ENCODE measurements around the gene SPPL2B. TPM values are rescaled to one million over a fixed set of nuclear protein-coding genes. Genes with fewer than 3 reads are reported as not detected.

Gene SPPL2B
- total and polyA plus RNA-seq, 7 donors = 11.4 to 38.0 (median 22.1) TPM

DNA sequence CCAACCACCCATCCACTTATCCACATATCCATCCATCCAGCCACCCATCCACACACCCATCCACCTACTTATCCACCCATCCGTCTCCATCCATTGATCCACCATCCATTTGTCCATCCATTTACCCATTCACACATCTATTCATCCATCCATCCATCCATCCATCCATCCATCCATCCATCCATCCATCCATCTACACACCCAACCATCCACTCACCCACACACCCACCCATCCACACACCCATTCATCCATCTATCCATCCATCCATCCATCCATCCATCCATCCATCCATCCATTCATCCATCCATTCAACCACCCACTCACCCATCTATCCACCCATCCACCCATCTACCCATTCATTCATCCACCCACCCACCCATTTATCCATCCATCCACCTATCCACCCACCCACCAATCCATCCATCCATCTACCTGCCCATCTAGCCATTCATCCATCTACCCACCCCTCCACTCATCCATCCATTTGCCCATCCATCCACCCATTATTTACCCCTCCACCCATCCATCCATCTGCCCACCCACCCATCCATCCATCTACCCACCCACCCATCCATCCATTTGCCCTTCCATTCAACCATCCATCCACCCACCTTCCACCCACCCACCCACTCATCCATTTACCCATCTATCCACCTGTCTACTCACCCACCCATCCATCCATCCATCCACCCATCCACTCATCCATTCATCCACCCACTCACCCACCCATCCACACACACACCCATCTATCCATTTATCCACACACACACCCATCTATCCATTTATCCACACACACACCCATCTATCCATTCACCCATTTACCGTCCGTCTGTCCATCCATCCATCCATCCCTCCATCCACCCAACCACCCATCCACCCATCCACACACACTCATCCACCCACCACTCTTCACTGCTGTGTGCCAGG, 29.1 kb downstream of the SPPL2B start:
- TF ChIP-seq, protein P1, sequence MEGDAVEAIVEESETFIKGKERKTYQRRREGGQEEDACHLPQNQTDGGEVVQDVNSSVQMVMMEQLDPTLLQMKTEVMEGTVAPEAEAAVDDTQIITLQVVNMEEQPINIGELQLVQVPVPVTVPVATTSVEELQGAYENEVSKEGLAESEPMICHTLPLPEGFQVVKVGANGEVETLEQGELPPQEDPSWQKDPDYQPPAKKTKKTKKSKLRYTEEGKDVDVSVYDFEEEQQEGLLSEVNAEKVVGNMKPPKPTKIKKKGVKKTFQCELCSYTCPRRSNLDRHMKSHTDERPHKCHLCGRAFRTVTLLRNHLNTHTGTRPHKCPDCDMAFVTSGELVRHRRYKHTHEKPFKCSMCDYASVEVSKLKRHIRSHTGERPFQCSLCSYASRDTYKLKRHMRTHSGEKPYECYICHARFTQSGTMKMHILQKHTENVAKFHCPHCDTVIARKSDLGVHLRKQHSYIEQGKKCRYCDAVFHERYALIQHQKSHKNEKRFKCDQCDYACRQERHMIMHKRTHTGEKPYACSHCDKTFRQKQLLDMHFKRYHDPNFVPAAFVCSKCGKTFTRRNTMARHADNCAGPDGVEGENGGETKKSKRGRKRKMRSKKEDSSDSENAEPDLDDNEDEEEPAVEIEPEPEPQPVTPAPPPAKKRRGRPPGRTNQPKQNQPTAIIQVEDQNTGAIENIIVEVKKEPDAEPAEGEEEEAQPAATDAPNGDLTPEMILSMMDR (IDR thresholded peaks at IDR 0.05) = no peak
- peaks cover 9% of the 10 kb centered on the region for H3K4me1 ChIP-seq
- H3K4me3 ChIP-seq = no peak overlapping the region
- no peak for DNase-seq
- intact Hi-C loops (cut with DNase I) = no loop called here
- peaks cover 0 to 24% of the 10 kb centered on the region in 2 donors for H3K36me3 ChIP-seq (ENCODE audit: insufficient read depth in 1 of 2, low read depth in 1 of 2)
- no peaks in the 10 kb centered on the region for H3K9me3 ChIP-seq
- WGBS, 3 donors = 89 to 97% (median 91%) methylated on average over 3 of the region's 3 CpGs
- ATAC-seq = no peak
- peaks cover 0 to 21% (median 6%) of the 10 kb centered on the region in 3 donors for H3K27me3 ChIP-seq (ENCODE audit: insufficient read depth in 3 of 3, low read length in 2 of 3)
- no peak overlapping the region for H3K27ac ChIP-seq

DNA sequence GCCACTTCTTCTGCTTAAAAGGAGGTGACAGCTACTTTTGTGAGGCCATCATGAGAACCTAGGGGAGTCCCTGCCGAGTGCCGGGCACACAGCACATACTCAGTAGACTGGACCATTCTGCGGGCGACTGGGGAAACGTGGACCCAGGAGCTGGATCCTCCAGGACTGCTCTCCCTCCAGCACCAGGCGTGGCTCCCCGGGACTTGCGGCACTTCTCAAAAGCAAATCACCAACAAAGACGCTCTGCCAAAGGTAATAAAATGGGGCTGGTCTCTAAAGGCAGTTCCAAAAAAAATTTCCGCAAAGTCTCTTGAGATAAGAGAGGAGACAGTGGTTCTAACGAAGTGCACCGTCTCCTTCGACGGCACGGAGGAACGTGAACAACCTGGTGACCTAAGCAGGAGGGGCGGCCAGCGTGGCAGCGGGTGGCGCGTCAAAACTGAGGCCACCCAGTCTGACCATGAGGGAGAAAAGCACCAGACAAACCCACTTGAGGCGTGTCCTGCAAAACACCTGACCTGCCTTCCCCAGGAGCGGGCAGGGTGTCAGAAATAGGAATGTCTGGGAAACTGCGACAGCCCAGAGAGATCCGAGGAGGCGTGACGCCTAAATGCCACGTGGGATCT, 30.2 kb downstream of the SPPL2B start:
- ATAC-seq (no peak), DNase-seq (peak in 1 of 2 donors; percentile 24)
- H3K36me3 ChIP-seq (ENCODE audit: insufficient read depth in 1 of 2, low read depth in 1 of 2) = peaks cover 0 to 13% of the 10 kb centered on the region in 2 donors
- peaks cover 9% of the 10 kb centered on the region for H3K4me1 ChIP-seq
- intact Hi-C loops (cut with DNase I) = no loop called here
- no peak overlapping the region for H3K4me3 ChIP-seq
- no peaks in the 10 kb centered on the region for H3K9me3 ChIP-seq
- no peak overlapping the region for H3K27ac ChIP-seq
- 72 to 77% (median 72%) methylated on average over 28 of the region's 28 CpGs for WGBS, 3 donors
- H3K27me3 ChIP-seq (ENCODE audit: insufficient read depth in 3 of 3, low read length in 2 of 3) = peaks cover 0 to 28% (median 6%) of the 10 kb centered on the region in 3 donors
- TF ChIP-seq, protein P1 (IDR thresholded peaks at IDR 0.05) = no peak

DNA sequence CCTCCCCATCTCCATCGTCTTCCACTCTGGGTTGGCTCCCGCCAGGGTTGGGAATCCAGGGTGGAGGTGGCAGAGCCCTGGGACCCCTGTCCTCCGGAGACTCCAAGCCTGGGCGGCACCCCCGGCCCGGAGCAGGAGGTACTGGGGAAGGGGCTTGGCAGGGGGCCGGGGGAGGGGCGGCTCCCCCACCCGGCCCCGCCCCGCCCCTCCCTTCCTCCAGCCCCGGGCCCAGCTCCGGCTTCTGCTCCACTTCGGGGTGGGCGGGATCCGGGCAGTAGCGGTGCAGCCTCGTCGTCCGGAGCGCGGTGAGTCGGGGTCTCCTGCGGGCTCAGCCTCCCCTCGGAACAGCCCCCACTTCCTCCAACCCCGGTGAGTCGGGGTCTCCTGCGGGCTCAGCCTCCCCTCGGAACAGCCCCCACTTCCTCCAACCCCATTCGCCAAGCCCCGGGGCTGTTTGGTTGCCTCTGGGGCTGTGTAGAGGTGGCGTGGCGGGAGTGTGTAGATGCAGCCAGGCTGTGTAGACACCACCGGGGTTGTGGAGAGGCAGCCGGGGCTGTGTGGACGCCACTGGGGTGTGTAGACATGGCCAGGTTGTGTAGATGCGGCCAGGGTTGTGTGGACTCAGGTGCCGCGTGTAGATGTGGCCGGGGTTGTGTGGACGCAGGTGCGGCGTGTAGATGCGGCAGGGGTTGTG, 31.7 kb downstream of the SPPL2B start, which contains the start of gene TMPRSS9:
TSS of gene TMPRSS9 (plus strand) at position 274 of the 694 bp plus-strand sequence. CDS start 29,521 bp downstream, outside the sequence.
- TF ChIP-seq, protein P1 (IDR thresholded peaks at IDR 0.05) = no peak
- DNase-seq (peak in 1 of 2 donors; percentile 42), ATAC-seq (peak in 1 of 4 donors; percentile 13)
- no peak within 1 kb of the TSS for H3K27ac ChIP-seq
- H3K27me3 ChIP-seq (ENCODE audit: insufficient read depth in 3 of 3, low read length in 2 of 3) = peaks cover 0 to 28% (median 8%) of the 10 kb centered on the region in 3 donors
- intact Hi-C loops (cut with DNase I) = no loop called here
- 21 to 28% (median 23%) methylated on average over 29 to 44 of the region's 44 CpGs for WGBS, 3 donors
- H3K4me1 ChIP-seq = peaks cover 9% of the 10 kb centered on the region
- no peaks in the 10 kb centered on the region for H3K36me3 ChIP-seq (ENCODE audit: insufficient read depth in 1 of 2, low read depth in 1 of 2)
- no peak within 1 kb of the TSS for H3K4me3 ChIP-seq
- H3K9me3 ChIP-seq = no peaks in the 10 kb centered on the region

- Histone ChIP-seq H3K27me3 (ENCODE audit: insufficient read depth in 3 of 3, low read length in 2 of 3) (peaks cover 0 to 28% (median 8%) of the 10 kb centered on the region in 3 donors), H3K4me3 (no peak overlapping the region), H3K36me3 (ENCODE audit: insufficient read depth in 1 of 2, low read depth in 1 of 2) (no peaks in the 10 kb centered on the region), H3K27ac (no peak overlapping the region), H3K4me1 (peaks cover 5% of the 10 kb centered on the region), H3K9me3 (no peaks in the 10 kb centered on the region)
- ATAC-seq = no peak
- intact Hi-C loops (cut with DNase I) = no loop called here
- TF ChIP-seq, protein P1 (IDR thresholded peaks at IDR 0.05) = no peak
- DNase-seq = no peak
- WGBS, 3 donors = 55 to 65% (median 62%) methylated on average over 11 of the region's 11 CpGs
These were observed 32.3 kb downstream of the SPPL2B start for GRCh38 chr19:2360833-2361232.
